Endometrium (tissue), 2 donors: ENCODE results near the gene CDH20.

Experiments
- FAIRE-seq: peaks from 2 replicates; lab custom pipeline; 2012; peaks lifted over from hg19 to GRCh38; lab: Jason Lieb, UNC
- donor health status: control.
- donor health status: control.

CDH20 gene

GRCh38 chr18:61531182-61531581 is 198.0 kb downstream of the CDH20 start:
- FAIRE-seq = no peak

- FAIRE-seq = no peak
These were observed 198.7 kb downstream of the CDH20 start for GRCh38 chr18:61531891-61532290.

GRCh38 chr18:61535401-61535800 is 202.2 kb downstream of the CDH20 start:
- no peak for FAIRE-seq

- no peak for FAIRE-seq
These were observed 208.4 kb downstream of the CDH20 start for GRCh38 chr18:61541673-61542072.

- no peak for FAIRE-seq
These were observed 209.4 kb downstream of the CDH20 start for GRCh38 chr18:61542596-61542995.

- FAIRE-seq = no peak
These were observed 210.3 kb downstream of the CDH20 start for GRCh38 chr18:61543518-61543917.

- no peak for FAIRE-seq
These were observed 210.9 kb downstream of the CDH20 start for GRCh38 chr18:61544178-61544577.

- FAIRE-seq = peak; percentile 31
These were observed 212.3 kb downstream of the CDH20 start for GRCh38 chr18:61545281-61546245.

GRCh38 chr18:61546590-61546989 is 213.4 kb downstream of the CDH20 start:
- FAIRE-seq = no peak

- no peak for FAIRE-seq
These were observed 216.2 kb downstream of the CDH20 start for GRCh38 chr18:61549416-61549815.

- FAIRE-seq = no peak
These were observed 216.7 kb downstream of the CDH20 start for GRCh38 chr18:61549889-61550288.

GRCh38 chr18:61551586-61551985 is 218.4 kb downstream of the CDH20 start:
- peak; percentile 89 for FAIRE-seq

- FAIRE-seq = no peak
These were observed 219.9 kb downstream of the CDH20 start for GRCh38 chr18:61553045-61553659.

- no peak for FAIRE-seq
These were observed 221.0 kb downstream of the CDH20 start for GRCh38 chr18:61554117-61554776.

- FAIRE-seq = no peak
These were observed 221.7 kb downstream of the CDH20 start for GRCh38 chr18:61554946-61555361.

GRCh38 chr18:61556316-61556715 is 223.1 kb downstream of the CDH20 start:
- FAIRE-seq = no peak

GRCh38 chr18:61556862-61557261 is 223.6 kb downstream of the CDH20 start:
- FAIRE-seq = no peak

GRCh38 chr18:61569176-61569892 is 236.1 kb downstream of the CDH20 start:
- no peak for FAIRE-seq

GRCh38 chr18:61570070-61570469 is 236.8 kb downstream of the CDH20 start:
- FAIRE-seq = no peak

- no peak for FAIRE-seq
These were observed 238.9 kb downstream of the CDH20 start for GRCh38 chr18:61572084-61572655.

- no peak for FAIRE-seq
These were observed 239.6 kb downstream of the CDH20 start for GRCh38 chr18:61572871-61573270.

GRCh38 chr18:61574665-61575064 is 241.4 kb downstream of the CDH20 start:
- no peak for FAIRE-seq
